Neutrophil (primary cell): Measurements from ENCODE around the gene CDR2.
"Not testable (repeated sequence)": the region's sequence is repeated elsewhere in the genome, so short reads cannot be mapped to it uniquely, and the experiment has no call there.

Source experiments
- H3K27ac ChIP-seq: fragments of 200-600 bp; sonication (generic); 2 replicates; pipeline ENCODE4 v1.5.1; 2016; ENCODE audit warnings: mild to moderate bottlenecking, moderate library complexity
- H3K27me3 ChIP-seq: fragments of 200-600 bp; sonication (generic); 2 replicates; pipeline ENCODE4 v1.6.0; 2016; ENCODE audit warnings: mild to moderate bottlenecking
- H3K36me3 ChIP-seq: fragments of 200-600 bp; sonication (generic); 2 replicates; pipeline ENCODE4 v1.5.1; 2017
- H3K4me1 ChIP-seq, 2 experiments: fragments of 200-600 bp in 1 of 2; sonication (generic) in 1 of 2; 1 replicate in 1 of 2; 2 replicates in 1 of 2; pipeline versions ENCODE4 v1.5.1 to v1.6.1; 2013 to 2016; ENCODE audit warnings: low read depth in 1 of 2, low read length in 1 of 2, mild to moderate bottlenecking in 1 of 2, moderate library complexity in 1 of 2; ENCODE audit not compliant: control insufficient read depth in 1 of 2, insufficient read depth in 1 of 2
- H3K4me3 ChIP-seq, 2 experiments: fragments of 200-600 bp in 1 of 2; sonication (generic) in 1 of 2; 1 replicate in 1 of 2; 2 replicates in 1 of 2; pipeline ENCODE4 v1.5.1; 2013 to 2016; ENCODE audit warnings: low read depth in 1 of 2, low read length in 1 of 2, mild to moderate bottlenecking in 1 of 2, moderate library complexity in 1 of 2
- H3K9me3 ChIP-seq: fragments of 200-600 bp; sonication (generic); 2 replicates; pipeline ENCODE4 v1.5.1; 2016
- TF ChIP-seq, protein P1 (sequence below): fragments of 200-600 bp; sonication (generic); IDR thresholded peaks from 2 replicates; pipeline ENCODE4 v1.5.1; 2016; ENCODE audit warnings: antibody characterized with exemption

The CDR2 gene

DNA sequence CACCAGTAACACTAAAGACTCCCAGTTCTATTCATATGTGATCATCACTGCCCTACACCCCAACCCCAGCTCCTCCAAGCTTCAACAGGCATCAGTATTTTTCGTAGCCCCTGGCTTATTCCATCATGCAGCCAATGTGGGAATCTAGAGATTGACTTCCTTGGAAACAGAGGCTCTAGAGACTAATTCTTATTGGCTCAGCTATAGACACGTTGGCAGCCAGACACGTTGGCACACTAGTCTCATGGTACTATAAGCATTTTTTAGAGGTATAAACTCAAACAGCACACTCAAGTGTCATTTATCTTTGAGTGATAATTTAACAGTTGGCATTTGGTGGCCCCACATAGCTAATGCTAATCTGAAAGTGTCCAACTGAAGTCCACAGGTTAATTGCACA is 44.4 kb upstream of the CDR2 start:
- TF ChIP-seq, protein P1, sequence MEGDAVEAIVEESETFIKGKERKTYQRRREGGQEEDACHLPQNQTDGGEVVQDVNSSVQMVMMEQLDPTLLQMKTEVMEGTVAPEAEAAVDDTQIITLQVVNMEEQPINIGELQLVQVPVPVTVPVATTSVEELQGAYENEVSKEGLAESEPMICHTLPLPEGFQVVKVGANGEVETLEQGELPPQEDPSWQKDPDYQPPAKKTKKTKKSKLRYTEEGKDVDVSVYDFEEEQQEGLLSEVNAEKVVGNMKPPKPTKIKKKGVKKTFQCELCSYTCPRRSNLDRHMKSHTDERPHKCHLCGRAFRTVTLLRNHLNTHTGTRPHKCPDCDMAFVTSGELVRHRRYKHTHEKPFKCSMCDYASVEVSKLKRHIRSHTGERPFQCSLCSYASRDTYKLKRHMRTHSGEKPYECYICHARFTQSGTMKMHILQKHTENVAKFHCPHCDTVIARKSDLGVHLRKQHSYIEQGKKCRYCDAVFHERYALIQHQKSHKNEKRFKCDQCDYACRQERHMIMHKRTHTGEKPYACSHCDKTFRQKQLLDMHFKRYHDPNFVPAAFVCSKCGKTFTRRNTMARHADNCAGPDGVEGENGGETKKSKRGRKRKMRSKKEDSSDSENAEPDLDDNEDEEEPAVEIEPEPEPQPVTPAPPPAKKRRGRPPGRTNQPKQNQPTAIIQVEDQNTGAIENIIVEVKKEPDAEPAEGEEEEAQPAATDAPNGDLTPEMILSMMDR = no peak
- H3K4me3 ChIP-seq = no peak overlapping the region
- H3K27ac ChIP-seq = no peak overlapping the region
- H3K9me3 ChIP-seq = no peaks in the 10 kb centered on the region
- H3K27me3 ChIP-seq = no peaks in the 10 kb centered on the region
- no peaks in the 10 kb centered on the region for H3K4me1 ChIP-seq
- peaks cover 24% of the 10 kb centered on the region for H3K36me3 ChIP-seq

DNA sequence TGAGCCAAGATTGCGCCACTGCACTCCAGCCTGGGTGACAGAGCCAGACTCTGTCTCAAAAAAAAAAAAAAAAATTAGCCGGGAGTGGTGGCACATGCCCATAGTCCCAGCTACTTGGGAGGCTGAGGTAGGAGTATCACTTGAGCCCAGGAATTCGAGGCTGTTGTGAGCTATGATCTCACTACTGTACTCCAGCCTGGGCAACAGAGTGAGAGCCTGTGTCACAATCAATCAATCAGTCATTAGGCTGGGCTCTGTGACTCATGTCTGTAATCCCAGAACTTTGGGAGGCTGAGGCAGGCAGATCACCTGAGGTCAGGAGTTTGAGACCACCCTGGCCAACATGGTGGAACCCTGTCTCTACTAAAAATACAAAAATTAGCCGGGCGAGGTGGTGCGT is 43.4 kb upstream of the CDR2 start:
- H3K9me3 ChIP-seq = not testable (repeated sequence)

DNA sequence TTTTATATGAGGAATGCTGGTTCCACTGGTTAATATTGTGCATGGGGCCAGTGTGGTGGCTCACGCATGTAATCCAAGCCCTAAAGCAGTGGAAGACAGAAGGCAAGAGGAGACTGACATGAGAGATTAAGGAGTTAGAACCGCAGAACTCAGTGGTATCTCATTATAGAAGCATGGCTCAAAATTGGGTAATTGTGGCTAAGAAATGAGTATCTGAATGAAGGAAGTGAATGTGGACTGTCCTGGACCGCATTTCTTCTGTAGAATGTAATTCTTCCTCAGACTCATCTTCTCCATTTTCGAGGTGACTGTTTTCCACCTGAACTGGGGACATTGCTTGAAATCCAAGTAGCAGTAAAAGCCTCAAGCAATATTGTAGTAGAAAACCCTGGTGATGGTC is 42.6 kb upstream of the CDR2 start:
- Histone ChIP-seq H3K36me3 (peaks cover 21% of the 10 kb centered on the region), H3K9me3 (no peaks in the 10 kb centered on the region), H3K4me1 (no peaks in the 10 kb centered on the region), H3K4me3 (no peak overlapping the region), H3K27me3 (no peaks in the 10 kb centered on the region), H3K27ac (no peak overlapping the region)
- TF ChIP-seq, protein P1 = no peak

More for the DNA sequence above, 43.4 kb upstream of the CDR2 start:
- H3K4me3 ChIP-seq, H3K27ac ChIP-seq, H3K27me3 ChIP-seq, H3K4me1 ChIP-seq: not testable (repeated sequence)
- H3K36me3 ChIP-seq = peaks cover 21% of the 10 kb centered on the region

DNA sequence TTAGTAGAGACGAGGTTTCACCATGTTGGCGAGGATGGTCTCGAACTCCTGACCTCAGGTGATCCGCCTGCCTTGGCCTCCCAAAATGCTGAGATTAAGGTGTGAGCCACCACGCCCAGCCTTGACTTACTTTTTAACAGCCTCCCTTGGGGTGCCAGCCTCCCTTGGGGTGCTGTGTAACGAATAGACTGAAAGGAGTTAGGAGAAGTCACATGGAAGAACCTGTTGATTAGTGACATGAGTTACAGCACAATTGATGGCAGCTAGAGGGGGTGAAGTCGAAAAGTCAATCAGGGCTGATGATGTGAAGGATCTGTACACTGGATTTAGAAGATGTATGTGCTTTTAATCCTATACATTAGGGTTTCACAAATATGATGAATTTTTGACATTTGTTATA is 39.4 kb upstream of the CDR2 start:
- no peaks in the 10 kb centered on the region for H3K36me3 ChIP-seq
- H3K4me1 ChIP-seq = no peaks in the 10 kb centered on the region
- no peaks in the 10 kb centered on the region for H3K27me3 ChIP-seq
- H3K4me3 ChIP-seq = no peak overlapping the region
- H3K27ac ChIP-seq = no peak overlapping the region
- TF ChIP-seq, protein P1 = no peak
- H3K9me3 ChIP-seq = no peaks in the 10 kb centered on the region

DNA sequence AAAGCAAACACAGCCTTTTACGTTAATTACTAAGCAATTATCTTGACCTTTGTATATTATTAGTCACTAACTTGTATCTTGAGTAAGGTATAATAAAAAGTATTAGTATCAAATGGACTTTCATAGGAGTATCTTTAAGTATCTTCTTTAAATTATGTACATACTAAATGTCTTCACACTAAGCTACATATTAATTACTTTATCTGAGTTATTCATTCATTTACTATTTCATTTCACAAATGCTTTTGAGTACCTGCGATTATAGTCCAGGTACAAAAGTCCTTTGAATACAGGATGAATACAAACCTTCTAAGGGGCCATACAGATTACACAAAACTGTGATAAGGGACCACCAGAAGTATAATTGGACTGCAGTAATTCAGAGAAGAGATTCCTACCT is 33.1 kb upstream of the CDR2 start:
- no peaks in the 10 kb centered on the region for H3K4me1 ChIP-seq
- H3K9me3 ChIP-seq = no peaks in the 10 kb centered on the region
- no peak overlapping the region for H3K4me3 ChIP-seq
- H3K27me3 ChIP-seq = no peaks in the 10 kb centered on the region
- no peak overlapping the region for H3K27ac ChIP-seq
- TF ChIP-seq, protein P1 = no peak
- no peaks in the 10 kb centered on the region for H3K36me3 ChIP-seq

DNA sequence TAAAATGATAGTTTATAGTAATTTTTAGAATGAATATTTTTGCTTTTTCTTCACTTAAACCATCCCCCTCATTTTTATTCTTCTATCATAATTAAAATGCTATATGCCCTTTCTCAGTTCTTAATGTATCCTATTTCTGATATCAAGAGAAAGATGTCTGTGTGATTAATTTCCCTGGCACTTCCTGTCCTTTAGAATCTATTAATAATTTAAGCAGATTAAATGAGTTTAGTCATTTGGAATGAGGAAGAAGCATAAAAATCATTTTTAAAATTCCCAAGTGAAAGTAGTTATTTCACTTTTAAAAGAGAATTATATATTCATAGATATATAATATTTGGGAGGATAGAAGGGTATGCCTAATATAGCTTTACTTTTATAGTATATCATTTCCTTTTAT is 27.8 kb upstream of the CDR2 start:
- H3K9me3 ChIP-seq = no peaks in the 10 kb centered on the region
- no peak overlapping the region for H3K4me3 ChIP-seq
- no peaks in the 10 kb centered on the region for H3K27me3 ChIP-seq
- peaks cover 4 to 6% of the 10 kb centered on the region in 2 experiments for H3K4me1 ChIP-seq
- TF ChIP-seq, protein P1 = no peak
- H3K36me3 ChIP-seq = no peaks in the 10 kb centered on the region
- no peak overlapping the region for H3K27ac ChIP-seq
